B cell (primary cell): ENCODE data around the gene ATP6V0E2. TPM values are rescaled to one million over a fixed set of nuclear protein-coding genes. Genes with fewer than 3 reads are reported as not detected.

ENCODE experiments used
- ATAC-seq: fragments of 200-7000 bp; cut with Tn5 transposase; one replicate; pipeline ENCODE4 v1.10.0; 2021; ENCODE audit warnings: low read depth, mild to moderate bottlenecking, moderate number of reproducible peaks, moderate library complexity
- CTCF ChIA-PET: fragments of 350-600 bp; sonication (Branson Sonifier 250); formaldehyde crosslinking; loops from one replicate; lab custom pipeline; 2021; ENCODE audit warnings: antibody characterized with exemption, inconsistent platforms; lab: Charles Lee
- POLR2A ChIA-PET: fragments of 350-600 bp; sonication (Branson Sonifier 250); formaldehyde crosslinking; loops from one replicate; lab custom pipeline; 2021; ENCODE audit warnings: antibody characterized with exemption; lab: Charles Lee
- DNase-seq: peaks from one replicate; pipeline ENCODE4 v3.0.0; 2013
- H2AFZ ChIP-seq: 2 replicates; pipeline ENCODE4 v1.6.1; 2012; ENCODE audit warnings: mild to moderate bottlenecking, low read depth, low read length; ENCODE audit not compliant: insufficient read depth, poor library complexity, severe bottlenecking
- H3K27ac ChIP-seq, 2 donors: 1 replicate in 1 of 2; 2 replicates in 1 of 2; pipeline ENCODE4 v1.5.1; 2012 to 2013; ENCODE audit warnings: low read length in 2 of 2, mild to moderate bottlenecking in 2 of 2, moderate library complexity in 1 of 2
- H3K27me3 ChIP-seq, 4 experiments: fragments of 200-600 bp in 1 of 4; sonication (generic) in 1 of 4; replicated peaks in 1 of 4; 1 replicate in 2 of 4; 2 replicates in 2 of 4; pipeline versions ENCODE4 v1.6.1 to v1.7.0; 2013 to 2016; ENCODE audit warnings: low read length in 3 of 4, mild to moderate bottlenecking in 2 of 4, mixed read lengths in 1 of 4, moderate library complexity in 1 of 4; ENCODE audit not compliant: insufficient read depth in 4 of 4, control insufficient read depth in 3 of 4; ENCODE audit errors: control extremely low read depth in 1 of 4
- H3K36me3 ChIP-seq, 2 experiments: replicated peaks in 1 of 2; 1 replicate in 1 of 2; 2 replicates in 1 of 2; pipeline versions ENCODE4 v1.6.1 to v1.7.1; 2013; ENCODE audit warnings: low read length in 1 of 2; ENCODE audit not compliant: insufficient read depth in 2 of 2, control insufficient read depth in 1 of 2; ENCODE audit errors: control extremely low read depth in 1 of 2, extremely low read depth in 1 of 2
- H3K4me1 ChIP-seq, 2 donors: fragments of 200-600 bp in 1 of 2; sonication (generic) in 1 of 2; 1 replicate in 1 of 2; 2 replicates in 1 of 2; pipeline versions ENCODE4 v1.5.1 to v1.6.1; 2013 to 2017; ENCODE audit warnings: low read length in 2 of 2; ENCODE audit not compliant: control insufficient read depth in 2 of 2, insufficient read depth in 2 of 2
- H3K4me2 ChIP-seq: replicated peaks from 2 replicates; pipeline ENCODE3; 2012; ENCODE audit warnings: mild to moderate bottlenecking, low read depth, low read length; ENCODE audit not compliant: poor library complexity, severe bottlenecking
- H3K4me3 ChIP-seq, 5 experiments: fragments of 200-600 bp in 1 of 5; sonication (generic) in 1 of 5; 1 replicate in 3 of 5; 2 replicates in 2 of 5; pipeline versions ENCODE4 v1.5.1 to v1.7.0; 2011 to 2016; ENCODE audit warnings: low read length in 4 of 5, mild to moderate bottlenecking in 4 of 5, low read depth in 2 of 5, control low read depth in 1 of 5, moderate library complexity in 1 of 5; ENCODE audit not compliant: insufficient read depth in 1 of 5; ENCODE audit errors: control extremely low read depth in 1 of 5, extremely low read depth in 1 of 5
- H3K79me2 ChIP-seq: fragments of 200-600 bp; sonication (generic); one replicate; pipeline ENCODE4 v1.6.0; 2016; ENCODE audit warnings: low read length; ENCODE audit not compliant: control insufficient read depth, insufficient read depth
- H3K9ac ChIP-seq: fragments of 200-600 bp; sonication (generic); 2 replicates; pipeline ENCODE4 v1.6.1; 2017; ENCODE audit warnings: mild to moderate bottlenecking, low read length, moderate library complexity
- H3K9me3 ChIP-seq, 3 donors: one replicate each; pipeline versions ENCODE4 v1.6.1 to v1.7.1; 2013; ENCODE audit warnings: low read length in 2 of 3; ENCODE audit not compliant: control insufficient read depth in 2 of 3, insufficient read depth in 1 of 3; ENCODE audit errors: control extremely low read depth in 1 of 3
- H4K20me1 ChIP-seq: 2 replicates; pipeline ENCODE4 v1.6.0; 2012; ENCODE audit warnings: mild to moderate bottlenecking, low read length; ENCODE audit not compliant: insufficient read depth, control insufficient read depth, poor library complexity, severe bottlenecking
- H3K27ac Mint-ChIP-seq: one replicate; pipeline ENCODE4 v1.8.0; 2021; ENCODE audit warnings: mixed read lengths
- H3K27me3 Mint-ChIP-seq: one replicate; pipeline ENCODE4 v1.8.0; 2021; ENCODE audit warnings: mixed read lengths
- H3K4me1 Mint-ChIP-seq: one replicate; pipeline ENCODE4 v1.8.0; 2021; ENCODE audit warnings: mixed read lengths
- H3K4me3 Mint-ChIP-seq: one replicate; pipeline ENCODE4 v1.8.0; 2021; ENCODE audit warnings: mixed read lengths
- H3K9me3 Mint-ChIP-seq: one replicate; pipeline ENCODE4 v1.8.0; 2022; ENCODE audit warnings: mixed read lengths; ENCODE audit not compliant: insufficient read depth
- EZH2 ChIP-seq: IDR thresholded peaks from 2 replicates; pipeline ENCODE4 v1.6.1; 2012; ENCODE audit warnings: borderline replicate concordance, low read depth, mild to moderate bottlenecking, moderate library complexity, low read length; ENCODE audit not compliant: insufficient read depth, poor library complexity, severe bottlenecking
- WGBS: methylation state at CpG from one replicate; pipeline ENCODE4 v1.1.5; 2013; ENCODE audit warnings: missing lambda C conversion rate; ENCODE audit not compliant: insufficient coverage; 5-methylcytosine and 5-hydroxymethylcytosine counted together
- intact Hi-C: fragments of 100-400 bp; cut with micrococcal nuclease; formaldehyde crosslinking; loops from one replicate; pipeline ENCODE4 v1.10.0; 2022
- polyA plus RNA-seq: library from polyadenylated mRNA; depleted of rRNA; stranded (reverse); fragments of >200 nt; gene quantifications from 2 replicates; pipeline ENCODE4 v1.2.3, GENCODE V29; 2012
- total RNA-seq, 2 donors: library from RNA; stranded (reverse); fragments of 120-200 nt in 1 of 2; gene quantifications; 1 replicate in 1 of 2; 2 replicates in 1 of 2; pipeline versions ENCODE4 v1.2.3 to v1.2.4, GENCODE V29; 2013 to 2022
- TF ChIP-seq, protein P1 (sequence below): fragments of 200-600 bp; IDR thresholded peaks from one replicate; pipeline ENCODE4 v1.8.0; 2022; ENCODE audit warnings: antibody characterized with exemption, mild to moderate bottlenecking

Gene ATP6V0E2
- total and polyA plus RNA-seq, 2 donors (not counting 1 experiment from before 2014, with no cell fraction given), result 13.5 to 49.6 TPM

DNA sequence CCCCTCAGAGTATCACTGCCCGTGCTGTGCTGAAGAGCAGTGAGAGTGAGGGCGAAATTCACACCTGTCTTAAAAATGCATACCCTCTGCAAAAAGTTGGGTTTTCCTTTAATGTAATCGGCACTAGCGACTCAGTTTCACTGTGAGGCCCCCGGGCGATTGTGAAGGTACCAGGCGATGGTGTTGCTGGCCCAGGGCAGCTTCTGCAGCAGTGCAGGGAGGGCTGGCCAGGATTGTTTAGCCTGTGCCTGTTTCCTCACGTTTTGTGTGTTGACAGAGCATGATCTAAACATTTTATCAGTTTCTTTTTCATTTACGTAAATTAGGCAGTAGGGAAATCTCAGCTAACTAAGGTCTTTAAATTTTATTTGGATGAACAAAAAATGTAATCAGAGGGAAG, 22.3 kb upstream of the ATP6V0E2 start:
- intact Hi-C loops, result loop anchor here (5.0 kb wide), 1 partner anchor 149 kb away; no protein-coding TSS in a partner anchor
- POLR2A ChIA-PET, result no interaction called here
- DNase-seq, result no peak
- no peaks in the 10 kb centered on the region for H3K9me3 ChIP-seq
- no peaks in the 10 kb centered on the region for H3K79me2 ChIP-seq
- CTCF ChIA-PET, result no interaction called here
- H3K9ac ChIP-seq, result no peak overlapping the region
- WGBS, result 95% methylated on average over 7 of the region's 9 CpGs
- no peaks in the 10 kb centered on the region for H3K27me3 ChIP-seq
- ATAC-seq, result no peak
- no peak overlapping the region for H3K4me3 ChIP-seq
- peaks cover 9% of the 10 kb centered on the region for H3K4me1 Mint-ChIP-seq
- no peaks in the 10 kb centered on the region for H3K9me3 Mint-ChIP-seq
- TF ChIP-seq, protein P1, sequence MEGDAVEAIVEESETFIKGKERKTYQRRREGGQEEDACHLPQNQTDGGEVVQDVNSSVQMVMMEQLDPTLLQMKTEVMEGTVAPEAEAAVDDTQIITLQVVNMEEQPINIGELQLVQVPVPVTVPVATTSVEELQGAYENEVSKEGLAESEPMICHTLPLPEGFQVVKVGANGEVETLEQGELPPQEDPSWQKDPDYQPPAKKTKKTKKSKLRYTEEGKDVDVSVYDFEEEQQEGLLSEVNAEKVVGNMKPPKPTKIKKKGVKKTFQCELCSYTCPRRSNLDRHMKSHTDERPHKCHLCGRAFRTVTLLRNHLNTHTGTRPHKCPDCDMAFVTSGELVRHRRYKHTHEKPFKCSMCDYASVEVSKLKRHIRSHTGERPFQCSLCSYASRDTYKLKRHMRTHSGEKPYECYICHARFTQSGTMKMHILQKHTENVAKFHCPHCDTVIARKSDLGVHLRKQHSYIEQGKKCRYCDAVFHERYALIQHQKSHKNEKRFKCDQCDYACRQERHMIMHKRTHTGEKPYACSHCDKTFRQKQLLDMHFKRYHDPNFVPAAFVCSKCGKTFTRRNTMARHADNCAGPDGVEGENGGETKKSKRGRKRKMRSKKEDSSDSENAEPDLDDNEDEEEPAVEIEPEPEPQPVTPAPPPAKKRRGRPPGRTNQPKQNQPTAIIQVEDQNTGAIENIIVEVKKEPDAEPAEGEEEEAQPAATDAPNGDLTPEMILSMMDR, result no peak
- no peak for TF ChIP-seq EZH2
- H3K36me3 ChIP-seq, result peaks cover 1 to 7% of the 10 kb centered on the region in 2 experiments
- no peak overlapping the region for H3K4me2 ChIP-seq
- H3K4me1 ChIP-seq, result peaks cover 8 to 12% of the 10 kb centered on the region in 2 donors
- H3K27me3 Mint-ChIP-seq, result no peaks in the 10 kb centered on the region
- no peak overlapping the region for H3K27ac ChIP-seq
- H2AFZ ChIP-seq, result no peak overlapping the region
- no peak overlapping the region for H3K27ac Mint-ChIP-seq
- H4K20me1 ChIP-seq, result no peaks in the 10 kb centered on the region
- no peak overlapping the region for H3K4me3 Mint-ChIP-seq

DNA sequence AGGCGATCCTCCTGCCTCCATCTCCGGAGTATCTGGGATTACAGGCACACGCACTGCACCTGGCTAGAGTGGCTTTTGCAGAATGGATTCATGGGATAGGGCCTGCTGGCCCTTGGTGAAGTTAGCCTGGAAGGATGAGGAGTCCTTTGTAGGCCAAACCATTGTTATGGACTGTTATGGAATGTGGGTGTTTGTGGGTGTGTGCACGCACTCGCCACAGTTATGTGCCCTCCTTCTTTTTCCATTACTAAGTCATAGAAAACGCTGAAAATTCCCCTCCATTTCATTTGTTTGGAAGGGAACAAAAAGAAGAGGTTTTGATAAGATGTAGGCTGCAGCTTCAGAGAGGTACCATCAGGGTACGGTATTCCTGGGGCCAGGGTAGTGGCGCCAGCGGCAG, 20.6 kb upstream of the ATP6V0E2 start:
- CTCF ChIA-PET, result no interaction called here
- intact Hi-C loops, result loop anchor here (5.0 kb wide), 1 partner anchor 151 kb away; no protein-coding TSS in a partner anchor
- ATAC-seq (no peak), DNase-seq (no peak)
- Histone ChIP-seq H4K20me1 (no peaks in the 10 kb centered on the region), H3K36me3 (peaks cover 1 to 7% of the 10 kb centered on the region in 2 experiments), H3K27ac (no peak overlapping the region), H3K4me1 (no peaks in the 10 kb centered on the region), H3K4me3 (no peak overlapping the region), H2AFZ (no peak overlapping the region), H3K4me2 (no peak overlapping the region), H3K9ac (no peak overlapping the region), H3K9me3 (no peaks in the 10 kb centered on the region), H3K27me3 (no peaks in the 10 kb centered on the region), H3K79me2 (no peaks in the 10 kb centered on the region)
- Mint-ChIP-seq H3K27me3 (no peaks in the 10 kb centered on the region), H3K4me1 (no peaks in the 10 kb centered on the region), H3K27ac (no peak overlapping the region), H3K9me3 (no peaks in the 10 kb centered on the region), H3K4me3 (no peak overlapping the region)
- WGBS, result 97% methylated on average over 6 of the region's 9 CpGs
- POLR2A ChIA-PET, result no interaction called here
- no peak for TF ChIP-seq EZH2
- TF ChIP-seq, protein P1, result no peak
